NCI-H226 (cell line): ENCODE results near the gene HADHB.
"Not testable (repeated sequence)": the region's sequence is repeated elsewhere in the genome, so short reads cannot be mapped to it uniquely, and the experiment has no call there.

Experiments
- DNase-seq: peaks from one replicate; pipeline ENCODE4 v3.0.0-alpha.2; 2015

HADHB gene

GRCh38 chr2:26331321-26331720 lies 86.6 kb downstream of the HADHB start:
- DNase-seq: not testable (repeated sequence)

- no peak for DNase-seq
These were observed 88.6 kb downstream of the HADHB start for GRCh38 chr2:26333293-26333692.

GRCh38 chr2:26335231-26335630 lies 90.5 kb downstream of the HADHB start:
- DNase-seq: no peak

DNA sequence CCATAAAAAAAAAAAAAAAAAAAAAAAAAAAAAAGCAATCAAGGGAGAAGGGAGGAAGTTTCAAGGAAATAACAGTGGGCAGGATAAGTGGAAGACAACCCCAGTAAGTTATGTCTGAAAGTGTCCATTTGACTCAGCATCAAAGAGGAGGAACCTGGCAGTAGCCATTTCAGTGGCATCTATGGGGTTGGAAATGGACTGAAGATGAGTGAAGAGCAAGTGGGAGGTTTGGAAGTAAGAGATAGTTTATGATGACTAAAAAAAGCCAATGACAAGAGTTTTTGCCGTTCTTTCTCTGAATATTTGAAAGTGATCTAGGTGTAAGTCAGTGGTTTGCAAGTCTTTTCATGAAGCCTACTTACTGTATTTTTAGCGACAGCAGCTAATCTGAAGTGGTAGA lies 92.0 kb downstream of the HADHB start:
- no peak for DNase-seq

- DNase-seq: no peak
These were observed 92.6 kb downstream of the HADHB start for GRCh38 chr2:26337298-26337697.
